Activated CD4-positive, CD25-positive, alpha-beta regulatory T cell treated with anti-CD3 and anti-CD28 coated beads, Interleukin-2, amount 50 U/mL, for 16 hours (primary cell): ENCODE measurements around the gene DOC2B.

Source experiments
- DNase-seq: peaks from one replicate; pipeline ENCODE4 v3.0.0-alpha.2; 2020; ENCODE audit warnings: low read depth, low spot score

Gene DOC2B

DNA sequence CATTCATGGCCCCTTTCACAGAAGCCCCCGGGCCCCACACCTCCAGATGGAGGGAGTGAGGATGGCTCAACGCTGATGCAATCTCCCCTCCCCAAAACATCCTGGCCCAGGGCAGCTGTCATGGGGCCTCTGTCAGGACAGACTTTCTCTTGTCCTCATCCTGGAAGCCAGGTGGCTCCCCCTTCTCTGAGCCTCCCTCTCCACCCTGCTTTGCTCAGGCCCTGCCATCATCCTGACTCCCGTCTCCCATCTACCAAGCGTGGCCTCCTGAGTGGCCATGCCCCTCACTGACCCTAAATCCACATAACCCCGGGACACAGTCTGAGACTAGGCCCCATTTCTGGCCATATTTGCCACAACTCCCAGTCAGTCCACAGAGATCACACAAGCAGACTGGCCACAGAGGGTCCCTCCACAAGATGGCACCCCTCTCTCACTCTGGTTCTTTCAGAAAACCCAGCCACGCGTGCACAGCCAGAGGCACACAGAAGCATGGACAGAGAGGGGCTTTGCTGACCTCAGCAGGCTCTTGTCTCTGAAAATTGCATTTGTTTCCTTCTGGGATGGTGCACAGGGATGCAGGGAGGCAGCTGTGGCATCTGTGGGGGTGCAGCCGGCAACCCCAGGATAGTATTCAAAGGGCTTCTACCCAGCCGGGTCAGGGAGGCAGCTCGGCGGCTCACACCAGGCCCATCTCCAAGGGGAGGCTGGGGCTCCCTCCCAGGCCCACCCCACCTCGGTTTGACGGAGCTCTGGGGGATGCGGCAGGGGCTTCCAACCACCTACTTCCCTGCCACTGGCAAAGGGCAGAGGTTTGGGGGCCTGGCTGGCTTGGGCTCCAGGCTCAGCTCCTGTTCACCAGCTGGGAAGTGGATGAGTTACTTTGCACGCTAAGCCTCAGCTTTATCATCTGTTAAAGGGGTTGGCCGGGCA is 16.9 kb downstream of the DOC2B start:
- no peak for DNase-seq

DNA sequence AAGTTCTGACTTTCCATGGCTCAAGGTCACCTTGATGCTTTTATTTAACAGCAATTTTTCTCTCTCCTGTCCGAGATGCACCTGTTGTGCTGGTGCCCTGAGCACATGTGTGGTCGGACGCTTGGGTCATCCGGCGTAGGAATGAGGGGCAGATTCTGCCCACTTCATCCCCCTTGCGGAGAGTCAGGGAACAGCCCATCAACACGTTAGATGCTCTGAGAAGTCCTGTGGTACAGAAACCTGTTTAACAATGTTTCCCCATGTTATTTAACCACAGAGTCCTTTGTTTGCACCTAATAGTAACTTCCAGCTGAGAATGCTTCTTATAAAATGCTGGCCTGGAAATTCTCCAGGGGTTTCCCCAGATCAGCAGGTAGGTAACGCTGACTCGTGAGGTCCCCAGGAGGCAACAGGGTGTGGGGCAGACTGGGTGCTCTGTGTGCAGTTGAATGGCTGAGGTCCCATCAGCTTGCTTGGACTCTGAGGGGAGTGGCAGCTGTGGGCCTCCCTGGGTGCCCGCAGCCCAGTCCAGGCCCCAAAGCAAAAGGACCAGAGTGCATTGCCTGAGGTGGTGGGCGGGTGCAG is 17.8 kb downstream of the DOC2B start:
- DNase-seq, result no peak

DNA sequence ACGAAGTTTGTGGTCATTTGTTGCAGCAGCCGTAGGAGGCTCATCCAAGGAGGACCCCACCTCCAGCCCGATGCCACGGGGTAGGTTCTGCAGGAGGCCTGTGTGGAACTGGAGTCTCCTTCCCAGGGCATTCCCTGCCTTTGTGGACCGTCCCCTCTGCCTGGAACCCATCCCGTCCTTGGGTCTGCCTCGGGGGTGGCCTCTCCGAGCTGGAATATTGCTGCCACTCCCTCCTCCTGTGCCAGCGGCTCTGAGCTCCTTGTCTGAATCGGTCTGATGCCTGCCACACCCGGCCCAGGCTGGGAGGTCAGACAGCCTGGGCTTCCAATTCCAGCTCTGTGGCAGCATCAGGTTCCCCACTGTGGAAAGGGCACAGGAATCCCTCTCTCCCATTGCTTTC is 18.8 kb downstream of the DOC2B start:
- no peak for DNase-seq

DNA sequence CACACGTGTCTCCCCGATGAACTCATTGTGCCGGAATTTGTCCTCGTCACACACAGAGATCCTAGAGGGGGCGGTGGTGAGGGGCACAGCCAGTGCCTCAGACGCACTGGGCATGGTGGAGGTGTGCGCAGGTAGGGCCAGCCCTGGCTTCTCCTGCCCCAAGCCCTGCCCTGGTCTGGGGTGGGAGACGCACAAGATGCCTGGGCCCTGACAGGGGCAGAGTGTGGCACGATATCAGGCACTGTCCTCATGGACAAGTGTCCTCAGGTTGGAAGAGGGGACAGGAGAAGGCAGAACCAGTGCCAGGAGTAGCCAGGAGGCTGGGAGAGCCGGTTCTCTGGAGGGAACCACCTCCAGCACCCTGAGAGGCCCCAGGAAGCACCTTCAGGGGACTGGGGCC is 20.0 kb downstream of the DOC2B start:
- no peak for DNase-seq

DNA sequence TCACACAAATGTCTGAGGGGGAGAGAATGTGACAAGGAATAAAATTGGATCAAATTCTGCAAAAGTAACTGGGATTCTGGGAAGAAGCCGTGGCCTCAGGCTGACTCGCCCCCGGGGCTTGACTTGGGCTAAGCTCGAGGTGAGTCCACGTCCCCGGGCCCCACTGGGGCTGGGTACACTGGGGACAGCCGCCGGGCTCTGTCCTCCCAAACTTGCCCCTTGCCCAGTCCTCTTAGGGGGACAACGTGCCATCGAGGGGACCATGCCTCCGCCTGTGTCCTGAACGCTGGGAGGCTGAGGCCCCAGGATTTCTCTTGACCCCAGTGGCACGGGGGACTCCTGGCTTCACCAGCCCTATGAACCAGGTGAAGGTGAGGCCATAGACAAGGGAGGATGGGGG is 21.1 kb downstream of the DOC2B start:
- no peak for DNase-seq

DNA sequence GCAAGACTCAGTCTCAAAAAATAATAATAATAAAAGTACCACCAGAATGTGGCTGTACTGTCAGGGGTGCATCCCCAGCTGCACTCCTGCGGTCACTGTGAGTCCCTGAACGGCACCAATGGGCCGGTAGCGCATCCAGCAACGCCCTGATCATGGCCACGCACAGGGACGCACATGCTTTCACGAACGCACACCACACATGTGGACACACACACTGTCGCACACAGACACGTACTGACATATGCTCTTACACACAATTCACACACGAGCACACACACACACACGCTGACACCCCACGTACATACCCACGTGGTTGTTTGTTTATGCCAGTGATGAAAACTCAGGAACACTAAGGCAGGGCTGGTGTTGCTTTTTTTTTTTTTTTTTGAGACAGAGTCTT is 21.8 kb downstream of the DOC2B start:
- no peak for DNase-seq

DNA sequence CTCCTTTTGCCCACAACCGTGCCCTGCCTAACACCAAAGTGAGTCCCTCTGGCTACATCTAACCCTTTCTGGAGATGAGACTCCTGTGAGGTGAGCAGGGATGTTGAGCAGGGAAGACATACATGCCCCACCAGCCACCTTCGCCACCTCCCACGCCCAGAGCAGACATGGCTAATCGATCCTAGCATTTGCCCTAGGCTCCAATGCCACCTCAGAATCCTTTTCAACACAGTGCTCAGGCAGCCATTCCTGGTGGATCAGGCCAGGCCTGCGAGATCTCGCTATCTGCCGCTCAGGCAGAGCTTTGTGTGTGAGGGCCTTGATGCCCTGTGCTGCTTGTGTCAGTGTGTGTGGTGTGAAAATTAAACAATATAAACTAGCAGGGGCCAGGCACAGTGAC is 23.1 kb downstream of the DOC2B start:
- DNase-seq, result no peak

DNA sequence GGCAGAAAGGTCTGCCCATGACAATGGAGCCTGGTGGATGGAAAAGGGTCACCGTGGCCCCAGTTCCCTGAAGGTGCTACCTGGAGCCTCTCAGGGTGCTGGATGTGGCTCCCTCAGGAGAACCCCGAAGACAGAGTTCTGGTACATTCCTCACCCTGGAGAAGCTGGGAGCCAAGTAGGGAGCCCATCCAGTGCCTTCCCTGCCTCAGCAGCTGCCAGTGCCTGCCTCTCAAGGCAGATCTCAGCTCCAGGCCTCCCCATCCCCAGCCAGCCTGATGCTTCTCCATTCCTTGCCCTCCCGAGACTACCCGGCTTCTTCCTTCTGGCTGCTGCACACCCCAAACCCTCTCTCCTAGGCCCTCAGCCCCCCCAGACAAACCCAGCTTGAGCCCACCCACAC is 23.5 kb downstream of the DOC2B start:
- no peak for DNase-seq

DNA sequence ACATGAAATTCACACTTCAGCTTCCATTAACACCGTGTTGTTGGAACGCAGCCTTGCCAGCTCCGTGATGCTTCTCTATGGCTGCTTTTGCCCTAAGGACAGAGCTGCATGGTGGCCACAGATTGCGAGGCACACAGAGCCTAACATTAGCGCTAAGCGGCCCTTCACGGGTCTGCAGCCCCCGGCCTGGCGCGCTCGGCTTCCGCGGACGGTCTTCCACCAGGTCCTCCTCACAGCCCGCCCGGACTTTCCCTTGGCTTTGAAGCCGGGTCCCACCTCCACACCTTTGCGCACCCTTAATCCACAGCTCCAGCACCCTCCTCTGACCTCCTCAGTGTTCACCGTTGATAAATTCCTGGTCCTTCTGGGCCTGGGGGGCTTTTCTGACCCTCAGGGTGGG is 24.5 kb downstream of the DOC2B start:
- no peak for DNase-seq

DNA sequence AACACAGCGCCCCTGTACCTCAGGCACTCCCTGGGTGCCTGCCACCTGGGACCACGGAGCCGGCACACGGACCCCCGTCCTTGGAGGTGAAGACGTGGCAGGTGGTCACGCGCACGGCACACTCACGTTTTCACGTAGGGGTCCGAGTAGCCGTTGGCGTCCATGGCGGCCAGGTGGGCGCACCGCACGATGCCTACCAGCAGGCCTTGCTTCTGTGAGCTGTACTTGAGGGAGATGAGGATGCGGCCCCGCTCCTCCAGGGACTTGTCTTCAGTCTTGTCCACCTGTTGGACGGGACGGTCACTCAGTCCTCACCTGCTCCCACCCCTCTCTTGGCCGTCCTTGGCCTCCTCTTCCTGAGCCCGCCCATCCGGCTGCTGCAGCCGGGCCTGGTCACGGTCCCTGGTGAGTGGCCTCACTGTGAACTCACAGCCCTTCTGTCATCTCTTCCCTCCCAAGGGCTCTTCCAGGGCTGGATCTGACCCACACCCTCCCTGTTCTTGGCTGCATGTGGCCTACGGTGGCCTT is 25.3 kb downstream of the DOC2B start:
- DNase-seq, result no peak

DNA sequence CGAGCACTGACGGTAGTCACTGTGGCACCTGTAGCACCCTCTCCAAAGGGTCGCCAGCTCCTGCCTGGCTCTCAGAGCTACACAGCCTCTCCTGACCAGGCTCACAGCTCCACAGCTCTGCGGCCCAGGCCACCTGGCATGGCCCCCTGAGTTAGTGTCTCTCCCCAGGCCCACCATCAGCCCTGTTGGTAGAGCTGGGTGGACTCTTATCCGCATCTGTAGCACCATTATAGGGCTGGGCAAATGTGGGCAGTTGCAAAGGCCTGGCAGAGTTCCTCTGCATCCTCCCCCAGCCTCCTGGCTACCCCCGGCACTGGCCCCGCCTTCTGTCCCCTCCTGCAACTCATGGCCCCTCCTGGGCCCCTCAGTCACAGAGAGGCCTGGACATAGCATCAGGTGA is 25.9 kb downstream of the DOC2B start:
- no peak for DNase-seq

DNA sequence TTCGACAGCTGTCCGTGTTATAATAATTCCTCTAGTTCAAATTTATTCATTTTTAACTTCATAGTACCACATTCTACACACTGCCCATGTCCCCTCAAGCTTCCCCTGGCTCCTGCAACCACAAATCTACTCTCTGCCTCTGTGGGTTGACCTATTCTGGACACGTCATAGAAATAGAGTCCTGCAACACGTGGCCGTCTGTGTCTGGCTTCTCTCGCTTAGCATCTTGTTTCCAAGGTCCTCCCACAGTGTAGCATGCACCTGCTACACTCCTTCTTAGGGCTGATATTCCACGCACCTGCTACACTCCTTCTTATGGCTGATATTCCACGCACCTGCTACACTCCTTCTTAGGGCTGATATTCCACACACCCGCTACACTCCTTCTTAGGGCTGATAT is 27.6 kb downstream of the DOC2B start:
- no peak for DNase-seq

DNA sequence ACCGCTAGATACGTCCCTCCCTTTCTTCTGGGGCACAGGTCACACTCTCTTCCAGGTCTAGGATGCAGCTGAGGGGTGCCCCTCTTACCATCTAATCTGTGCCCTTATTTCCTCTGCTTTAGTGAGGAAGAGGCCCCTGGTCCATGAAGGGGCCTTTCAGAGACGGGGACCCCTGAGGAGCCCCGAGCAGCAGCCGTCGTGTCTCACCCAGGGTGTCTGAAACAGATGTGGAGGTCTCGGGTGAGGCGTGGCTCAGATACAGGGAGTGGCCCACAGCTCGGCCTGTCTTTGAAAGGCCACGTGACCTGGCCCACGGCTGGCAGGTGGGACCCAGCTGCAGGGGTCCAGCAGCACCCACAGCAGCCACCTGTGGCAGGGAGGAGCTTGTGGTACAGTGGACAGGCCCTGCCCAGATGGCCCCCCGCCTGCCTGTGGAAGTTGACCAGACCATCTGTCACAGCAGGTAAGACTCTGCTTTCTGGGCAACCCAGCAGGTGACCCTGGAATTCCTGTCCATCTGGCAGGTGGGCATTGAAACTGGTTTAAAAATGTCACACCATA is 28.5 kb downstream of the DOC2B start:
- DNase-seq, result no peak

DNA sequence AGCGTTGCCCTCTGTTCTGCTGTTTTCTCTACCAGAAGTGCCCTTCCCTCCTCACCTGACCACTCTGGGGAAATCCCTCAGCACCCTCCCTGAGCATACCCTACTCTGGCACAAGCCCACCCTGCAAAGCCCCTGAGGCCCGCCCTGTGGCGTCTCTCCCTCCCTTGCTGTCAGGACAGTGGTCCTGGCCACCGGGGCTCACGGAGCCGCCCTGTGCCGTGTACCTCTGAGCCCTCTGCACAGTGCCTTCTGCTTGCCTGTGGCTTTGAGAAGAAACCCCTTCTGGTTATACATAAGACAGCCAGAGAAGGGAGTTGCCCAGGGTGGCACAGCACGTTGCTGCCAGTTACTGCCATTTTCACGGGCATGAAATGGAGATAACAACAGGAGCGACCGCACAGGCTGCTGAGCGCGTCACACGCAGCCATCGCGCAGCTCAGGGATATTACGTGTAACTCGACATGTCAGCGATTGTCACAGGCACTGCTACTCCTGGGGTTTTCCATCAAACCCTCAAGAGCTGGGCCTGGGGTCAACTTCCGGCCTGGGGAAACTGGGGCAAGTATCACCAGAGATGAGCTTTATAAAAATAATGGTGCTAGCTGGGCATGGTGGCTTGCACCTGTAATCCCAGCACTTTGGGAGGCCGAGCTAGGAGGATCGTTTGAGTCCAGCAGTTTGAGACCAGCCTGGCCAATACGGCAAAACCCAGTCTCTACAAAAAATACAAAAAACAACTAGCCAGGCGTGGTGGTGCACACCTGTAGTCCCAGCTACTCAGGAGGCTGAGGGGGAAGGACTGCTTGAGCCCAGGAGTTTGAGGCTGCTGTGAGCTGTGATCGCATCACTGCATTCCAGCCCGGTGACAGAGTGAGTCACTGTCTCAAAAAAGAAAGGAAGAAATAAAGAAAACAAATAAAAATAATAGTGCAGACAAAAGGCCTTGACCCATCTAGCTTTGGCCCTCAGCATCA is 29.3 kb downstream of the DOC2B start:
- no peak for DNase-seq

DNA sequence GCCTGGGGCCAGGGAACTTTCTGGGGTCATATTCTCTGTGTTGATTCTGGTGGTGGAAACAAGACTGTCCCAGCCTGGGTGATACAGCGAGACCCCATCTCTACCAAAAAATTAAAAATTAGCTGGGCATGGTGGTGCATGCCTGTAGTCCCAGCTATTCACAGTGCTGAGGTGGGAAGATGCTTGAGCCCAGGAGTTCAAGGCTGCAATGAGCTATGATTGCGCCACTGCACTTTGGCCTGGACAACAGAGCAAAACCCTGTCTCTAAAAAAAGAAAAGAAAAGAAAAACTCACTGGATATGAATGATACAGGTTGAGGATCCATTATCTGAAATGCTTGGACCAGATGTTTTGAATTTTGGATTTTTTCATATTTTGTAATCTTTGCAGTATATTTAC is 30.4 kb downstream of the DOC2B start:
- no peak for DNase-seq

DNA sequence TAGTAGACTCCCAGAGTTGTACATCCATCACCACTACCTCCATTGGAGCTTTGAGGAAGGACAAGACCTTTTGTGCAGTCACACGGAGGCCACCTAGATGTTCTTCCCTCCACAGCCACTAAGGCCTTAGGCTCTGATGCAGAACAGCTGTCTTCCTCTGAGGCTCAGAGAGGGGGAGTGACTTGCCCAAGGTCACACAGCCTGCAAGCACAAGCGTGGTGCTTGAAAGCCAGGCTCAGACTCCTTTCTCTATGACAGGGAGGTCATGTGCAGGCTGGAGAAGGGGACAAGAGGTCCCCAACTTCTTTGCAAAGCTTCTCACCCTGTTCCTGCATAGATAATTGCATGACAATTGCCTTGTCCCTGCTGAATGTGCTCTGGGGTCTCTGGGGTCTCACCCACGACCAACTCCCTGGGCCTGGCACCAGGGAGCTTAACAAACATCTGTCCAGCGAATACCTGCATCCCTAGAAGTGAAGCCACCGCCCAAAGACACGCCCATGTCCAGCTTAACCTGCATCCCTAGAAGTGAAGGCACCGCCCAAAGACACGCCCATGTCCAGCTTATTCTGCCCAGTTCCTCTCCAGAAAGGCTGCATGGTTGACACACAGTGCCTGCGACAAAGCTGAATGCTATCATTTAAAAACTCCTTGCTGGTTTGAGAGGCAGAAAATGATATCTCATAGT is 31.4 kb downstream of the DOC2B start:
- no peak for DNase-seq

DNA sequence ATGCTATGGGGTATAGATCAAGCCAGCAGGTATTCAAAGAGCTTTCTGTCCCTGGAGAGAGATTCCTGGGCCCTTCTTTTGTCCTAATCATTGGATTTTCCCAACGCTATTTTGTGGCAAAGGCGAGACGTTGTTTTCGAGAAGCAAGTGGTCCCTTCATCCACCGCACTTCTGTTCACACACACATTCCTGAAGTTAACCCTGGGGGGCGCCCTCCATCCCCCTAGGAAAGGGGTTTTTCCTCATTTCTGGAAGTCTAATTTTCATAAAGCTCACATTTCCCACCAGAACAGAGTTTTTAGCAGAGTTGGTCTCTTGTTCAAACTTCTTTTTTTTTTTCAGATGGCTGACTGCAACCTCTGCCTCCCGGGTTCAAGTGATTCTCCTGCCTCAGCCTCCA is 32.2 kb downstream of the DOC2B start:
- DNase-seq, result no peak

DNA sequence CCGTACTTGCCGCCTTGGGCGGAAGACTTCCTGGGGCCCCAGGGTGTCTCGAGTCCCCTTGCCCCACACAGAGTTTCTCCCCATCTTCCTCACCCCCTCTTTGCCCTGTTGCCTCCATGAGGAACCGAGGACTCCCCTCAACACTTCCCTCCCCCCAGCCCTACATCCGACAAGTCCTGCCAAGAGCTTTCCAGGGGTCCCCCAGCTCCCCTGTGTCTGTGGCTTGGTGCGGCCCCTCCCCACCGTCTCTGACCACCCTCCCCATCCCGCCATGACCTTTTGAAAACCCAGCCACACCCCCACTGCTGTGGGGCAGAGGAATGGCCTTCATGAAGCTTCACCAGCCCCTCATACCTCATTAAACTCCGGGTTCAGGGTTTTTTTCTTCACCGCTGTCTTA is 32.7 kb downstream of the DOC2B start:
- DNase-seq, result no peak

DNA sequence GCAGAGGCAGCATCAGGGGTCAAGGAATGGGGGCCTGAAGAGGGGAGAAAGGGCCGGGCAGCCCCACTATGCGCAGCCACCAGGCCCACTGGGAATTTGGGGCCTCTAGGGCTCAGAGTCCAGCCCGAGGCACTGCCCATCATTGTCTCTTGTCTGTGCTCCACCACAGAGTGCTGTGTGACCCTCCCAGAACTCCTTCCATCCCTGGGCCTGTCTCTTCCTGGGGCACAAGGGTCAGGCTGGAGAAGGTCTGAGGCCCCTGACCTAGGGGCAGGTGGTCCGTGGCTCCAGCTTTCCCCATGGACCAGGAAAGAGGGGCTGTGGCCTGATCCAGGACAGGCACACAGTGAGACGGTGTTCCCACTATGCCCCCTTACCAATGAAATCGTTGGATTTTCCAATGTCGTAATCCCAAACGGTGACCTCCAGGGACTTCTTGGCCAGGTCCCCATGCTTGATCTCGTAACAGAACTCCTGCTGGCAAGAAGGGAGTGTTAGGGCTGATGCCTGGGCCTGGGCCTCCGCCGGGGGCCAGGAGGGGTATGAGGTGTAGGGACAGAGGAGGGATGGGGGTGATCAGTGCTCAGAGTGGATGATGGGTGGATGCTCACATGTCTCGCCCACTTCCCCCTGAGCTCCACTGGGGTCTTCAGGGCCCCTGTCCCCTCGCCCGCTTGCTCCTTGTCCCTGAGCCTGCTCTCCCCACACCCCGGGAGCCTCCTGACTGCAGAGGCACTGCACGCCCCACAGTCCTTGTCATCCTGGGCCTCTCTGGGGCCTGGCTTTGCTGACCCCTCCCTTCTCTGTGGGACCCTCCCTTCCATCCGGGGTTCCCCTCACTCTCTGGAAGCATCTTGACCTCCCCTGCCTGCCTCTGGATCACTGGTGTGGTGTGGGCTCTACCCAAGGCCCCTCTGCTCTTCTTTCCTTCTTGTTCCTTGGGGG is 33.4 kb downstream of the DOC2B start:
- no peak for DNase-seq
